ENCODE results near the gene MISP.
"Not testable (repeated sequence)": the region's sequence is repeated elsewhere in the genome, so short reads cannot be mapped to it uniquely, and the experiment has no call there.

Gene MISP, protein sequence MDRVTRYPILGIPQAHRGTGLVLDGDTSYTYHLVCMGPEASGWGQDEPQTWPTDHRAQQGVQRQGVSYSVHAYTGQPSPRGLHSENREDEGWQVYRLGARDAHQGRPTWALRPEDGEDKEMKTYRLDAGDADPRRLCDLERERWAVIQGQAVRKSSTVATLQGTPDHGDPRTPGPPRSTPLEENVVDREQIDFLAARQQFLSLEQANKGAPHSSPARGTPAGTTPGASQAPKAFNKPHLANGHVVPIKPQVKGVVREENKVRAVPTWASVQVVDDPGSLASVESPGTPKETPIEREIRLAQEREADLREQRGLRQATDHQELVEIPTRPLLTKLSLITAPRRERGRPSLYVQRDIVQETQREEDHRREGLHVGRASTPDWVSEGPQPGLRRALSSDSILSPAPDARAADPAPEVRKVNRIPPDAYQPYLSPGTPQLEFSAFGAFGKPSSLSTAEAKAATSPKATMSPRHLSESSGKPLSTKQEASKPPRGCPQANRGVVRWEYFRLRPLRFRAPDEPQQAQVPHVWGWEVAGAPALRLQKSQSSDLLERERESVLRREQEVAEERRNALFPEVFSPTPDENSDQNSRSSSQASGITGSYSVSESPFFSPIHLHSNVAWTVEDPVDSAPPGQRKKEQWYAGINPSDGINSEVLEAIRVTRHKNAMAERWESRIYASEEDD

DNA sequence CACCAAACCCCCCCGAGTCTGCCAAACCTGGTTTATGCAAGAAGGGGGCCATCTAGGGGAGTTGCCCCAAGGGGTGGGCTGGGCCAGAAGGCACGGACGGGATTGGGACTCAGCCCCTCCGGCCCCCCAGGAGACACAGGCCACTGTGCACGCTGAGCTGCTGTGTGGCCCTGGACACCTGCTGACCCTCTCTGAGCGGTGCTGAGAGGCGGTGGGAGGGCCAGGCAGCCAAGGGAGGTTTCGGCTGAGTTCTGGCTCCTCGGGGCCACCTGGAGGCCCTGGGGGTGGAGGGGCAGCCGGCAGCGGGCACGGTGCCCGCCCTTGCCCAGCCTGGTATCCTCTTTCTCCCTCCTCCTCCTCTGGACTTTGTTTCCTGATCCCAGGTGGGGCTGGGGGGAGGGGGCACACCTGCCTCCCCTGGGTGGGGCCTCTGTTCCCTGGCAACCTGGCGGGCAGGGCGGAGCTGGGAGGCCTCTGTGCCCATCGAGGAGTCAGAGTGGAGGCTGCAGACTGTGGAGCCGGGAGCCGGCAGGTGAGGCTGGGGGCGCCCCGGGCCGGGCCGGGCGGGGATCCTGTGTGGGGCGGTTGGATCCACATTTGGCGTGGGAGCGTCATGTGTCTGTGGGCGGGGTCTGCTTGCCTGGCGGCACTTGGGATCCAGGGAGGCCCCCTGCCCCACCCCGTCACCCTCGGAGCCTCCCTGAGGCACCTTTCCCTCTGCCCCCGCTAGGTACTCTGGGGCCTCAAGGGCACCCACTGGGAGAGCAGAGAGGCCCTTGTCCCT, at the start of gene MISP:
MISP (plus strand) TSS at position 473 of the 784 bp plus-strand sequence. CDS start 5,835 bp downstream, outside the sequence.
- DNase-seq = no peak

DNA sequence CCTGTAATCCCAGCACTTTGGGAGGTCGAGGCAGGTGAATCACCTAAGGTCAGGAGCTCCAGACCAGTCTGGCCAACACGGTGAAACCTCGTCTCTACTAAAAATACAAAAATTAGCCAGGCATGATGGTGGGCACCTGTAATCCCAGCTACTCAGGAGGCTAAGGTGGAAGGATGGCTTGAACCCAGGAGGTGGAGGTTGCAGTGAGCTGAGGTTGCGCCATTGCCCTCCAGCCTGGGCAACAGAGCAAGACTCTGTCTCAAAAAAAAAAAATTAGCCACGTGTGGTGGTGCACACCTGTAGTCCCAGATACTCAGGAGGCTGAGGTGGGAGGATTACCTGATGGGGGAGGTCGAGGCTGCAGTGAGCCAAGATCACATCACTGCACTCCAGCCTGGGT, 48.1 kb upstream of the MISP start:
- DNase-seq = not testable (repeated sequence)

DNA sequence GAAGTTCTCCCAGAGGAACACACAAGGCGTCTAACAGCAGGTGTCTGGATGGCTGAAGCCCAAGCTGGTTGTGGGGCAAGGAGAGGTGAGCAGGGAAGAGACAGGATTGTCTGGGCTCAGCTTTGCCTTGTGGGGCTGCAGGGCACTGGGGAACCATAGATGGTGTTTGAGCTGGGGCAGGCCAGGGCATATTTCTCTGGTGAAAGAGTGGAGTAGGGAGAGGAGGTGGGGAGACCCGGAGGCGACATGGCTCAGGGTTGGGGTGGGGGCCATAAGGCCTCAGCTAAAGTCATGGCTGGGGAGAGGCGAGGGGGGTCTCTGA, 47.6 kb upstream of the MISP start:
- no peak for DNase-seq

DNA sequence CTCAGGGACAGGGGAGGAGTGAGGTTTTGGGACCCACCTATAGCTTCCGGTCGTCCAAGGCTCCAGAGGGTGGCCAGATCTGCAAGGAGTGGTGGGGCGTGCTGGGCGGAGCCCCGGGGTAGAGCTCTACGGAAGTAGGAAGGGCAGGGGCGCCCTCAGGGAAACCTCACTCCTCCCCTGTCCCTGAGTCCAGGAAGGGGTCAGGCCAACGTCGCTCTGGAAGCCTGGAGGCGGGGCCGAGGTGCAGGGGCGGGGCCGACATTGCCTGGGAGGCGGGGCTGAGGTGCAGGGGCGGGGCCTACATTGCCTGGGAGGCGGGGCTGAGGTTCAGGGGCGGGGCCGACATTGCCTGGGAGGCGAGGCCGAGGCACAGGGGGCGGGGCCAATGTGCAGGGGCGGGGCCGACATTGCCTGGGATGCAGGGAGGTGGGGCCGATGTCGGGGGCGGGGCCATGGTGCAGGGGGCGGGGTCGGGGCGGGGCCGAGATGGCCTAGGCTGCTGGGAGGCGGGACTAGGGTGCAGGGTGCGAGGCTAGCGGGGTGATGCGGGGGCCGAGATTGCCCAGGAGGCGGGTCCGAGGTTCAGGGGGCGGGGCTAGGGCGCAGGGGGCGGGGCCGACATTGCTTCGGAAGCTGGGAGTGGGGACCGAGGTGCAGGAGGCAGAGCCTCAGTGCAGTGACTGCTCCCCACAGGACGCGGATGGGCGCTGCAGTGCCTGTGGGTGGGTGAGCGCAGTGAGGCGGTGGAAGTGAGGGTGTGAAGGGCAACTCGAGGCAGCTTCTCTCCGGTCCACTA, 47.1 kb upstream of the MISP start:
- DNase-seq = peak; percentile 65

DNA sequence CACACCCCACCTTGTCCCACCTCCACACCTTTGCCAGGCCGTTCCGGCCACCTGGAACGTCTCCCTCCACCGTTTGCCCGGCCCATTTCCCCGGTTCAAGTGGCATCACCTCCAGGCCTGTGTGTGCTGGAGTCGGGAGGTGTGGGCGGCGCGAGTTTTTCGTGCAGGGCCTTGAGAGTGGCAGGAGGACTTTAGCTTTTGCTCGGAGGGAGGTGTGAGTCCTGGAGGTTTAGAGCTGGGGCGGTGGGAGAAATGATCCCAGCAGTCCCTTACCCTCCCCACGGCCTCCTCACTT, 46.5 kb upstream of the MISP start:
- no peak for DNase-seq

DNA sequence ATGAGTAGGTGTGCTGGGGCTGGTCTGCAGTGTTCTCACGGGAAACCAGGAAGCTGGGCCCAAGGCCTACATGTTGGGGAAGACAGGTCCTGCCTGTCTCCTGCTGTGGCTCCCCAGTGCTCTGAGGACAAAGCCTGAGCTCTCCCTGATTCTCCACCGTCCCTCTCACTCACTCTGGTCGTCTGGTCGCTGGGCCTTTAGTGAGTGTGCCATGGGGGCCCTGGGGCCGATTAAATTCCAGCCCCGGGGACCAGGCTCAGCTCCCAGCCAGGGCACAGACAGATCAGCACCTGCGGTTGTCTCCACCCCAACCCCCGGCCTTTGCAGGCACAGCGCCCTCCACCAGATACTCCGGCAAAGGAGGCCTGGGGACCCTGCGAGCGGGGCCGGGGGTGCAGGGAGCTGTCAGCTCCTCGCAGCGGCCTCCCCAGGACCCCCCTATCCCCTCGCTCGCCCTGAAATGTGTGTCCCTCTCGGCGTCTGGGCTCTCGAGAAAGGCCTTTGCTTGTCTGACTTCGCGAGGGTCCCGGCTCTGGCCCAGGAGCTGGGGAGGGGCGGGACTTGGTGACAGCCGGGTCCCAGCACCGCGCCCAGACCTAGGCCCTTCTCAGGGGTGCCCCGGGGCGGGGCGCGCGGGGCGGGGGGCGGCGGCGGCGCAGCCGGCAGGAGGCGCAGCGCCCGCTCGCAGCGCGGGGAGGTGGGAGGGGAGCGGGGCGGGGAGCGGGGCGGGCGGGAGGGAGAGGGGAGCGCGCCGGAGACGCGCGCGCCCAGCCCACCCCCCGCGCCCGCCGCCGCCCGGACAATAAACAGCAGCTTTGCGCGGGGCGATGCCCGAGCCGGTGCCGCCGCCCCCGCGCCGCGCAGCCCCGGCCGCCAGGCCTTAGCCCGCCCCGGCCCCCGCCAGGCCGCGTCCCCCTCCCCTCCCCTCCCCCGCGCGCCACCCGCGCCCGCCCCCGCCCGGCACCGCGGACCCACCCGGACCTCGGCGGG, 42.5 kb upstream of the MISP start, which contains the start of gene PALM:
PALM (plus strand) TSS at position 782 of the 990 bp plus-strand sequence. CDS start 212 bp downstream, outside the sequence.
- DNase-seq = no peak

DNA sequence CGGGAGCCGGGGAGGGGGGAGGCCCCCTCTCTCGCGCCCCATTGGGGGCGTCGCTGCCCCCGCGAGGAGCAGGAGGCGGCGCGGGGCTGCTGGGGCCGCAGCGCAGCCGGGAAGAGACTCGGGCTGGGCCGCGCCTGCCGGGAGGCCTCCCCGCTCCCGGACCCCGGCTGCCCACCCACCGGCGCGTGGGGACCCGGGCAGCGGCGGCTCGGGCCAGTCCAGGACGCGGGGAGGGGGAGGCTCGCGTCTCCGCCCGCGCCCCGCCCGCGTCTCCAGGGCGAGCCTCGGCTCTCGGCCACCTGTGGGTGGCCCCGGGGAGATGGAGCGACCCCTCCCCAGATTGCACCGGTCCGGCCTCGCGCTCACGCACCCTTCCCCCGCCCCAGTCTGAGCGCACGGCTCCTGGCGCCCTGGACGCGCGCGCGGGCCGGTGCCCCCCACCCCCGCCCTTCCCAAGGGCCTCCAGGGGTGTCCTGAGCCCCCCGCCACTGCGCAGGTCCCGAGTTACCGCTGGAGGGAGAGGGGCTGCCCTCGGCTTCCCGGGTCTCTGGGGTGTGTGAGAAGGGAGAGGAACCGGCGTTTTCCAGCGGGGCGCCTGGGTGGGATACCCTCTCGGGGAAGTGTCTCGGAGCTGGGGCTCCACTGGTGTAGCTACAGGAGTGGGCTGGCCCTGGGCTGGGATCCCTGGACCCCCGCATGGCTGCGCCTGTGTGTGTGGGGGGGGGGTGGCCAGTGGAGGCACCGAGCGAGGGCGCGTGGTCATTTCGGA, 41.5 kb upstream of the MISP start:
- DNase-seq = no peak

DNA sequence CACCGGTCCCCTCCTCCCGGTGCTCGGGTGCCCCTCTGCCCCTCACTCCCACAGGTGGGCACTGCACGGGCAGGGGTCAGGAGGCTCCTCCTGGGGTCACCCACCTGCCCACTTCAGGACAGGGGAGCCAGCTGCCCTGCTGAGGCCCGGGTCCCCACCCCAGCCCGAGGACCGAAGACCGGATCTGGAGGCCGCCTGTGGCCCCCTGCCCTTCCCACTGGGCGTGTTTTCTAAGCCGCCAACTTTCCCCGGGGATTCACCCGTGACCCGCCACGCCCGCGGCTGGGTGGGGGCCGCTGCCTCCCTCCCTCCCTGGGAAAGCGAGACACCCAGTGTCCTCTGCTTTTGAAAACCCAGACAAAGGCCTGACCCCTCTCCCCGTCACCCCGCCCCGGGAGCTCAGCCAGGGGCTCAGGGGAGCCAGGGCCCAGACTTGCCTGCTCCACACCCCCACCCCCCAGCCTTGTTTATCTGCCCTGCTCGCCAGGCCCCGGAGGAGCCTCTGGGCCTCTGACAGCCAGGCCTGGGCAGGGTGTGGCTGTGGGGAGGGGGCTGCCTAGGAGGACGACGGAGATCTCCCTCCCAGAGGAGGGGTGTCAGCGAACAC, 40.8 kb upstream of the MISP start:
- DNase-seq = no peak

DNA sequence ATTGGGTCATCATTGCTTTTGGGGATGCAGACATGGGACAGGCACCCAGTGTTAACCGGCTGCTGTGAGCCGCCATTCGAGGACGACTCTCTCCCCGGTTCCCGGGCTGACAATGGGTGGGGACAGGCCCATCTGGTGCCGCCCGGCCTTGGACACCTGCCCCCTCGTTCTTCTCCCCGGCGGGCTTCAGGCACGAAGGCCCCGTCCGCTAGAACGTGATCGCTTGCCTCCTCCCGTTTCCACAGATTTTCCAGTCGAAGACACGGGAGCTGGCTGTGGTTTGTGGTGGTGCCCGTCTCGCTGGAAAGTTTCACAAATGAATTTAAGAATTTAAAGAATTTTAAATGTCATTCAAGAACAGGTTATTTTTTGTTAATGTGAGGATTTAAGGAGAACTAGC, 40.1 kb upstream of the MISP start:
- no peak for DNase-seq

DNA sequence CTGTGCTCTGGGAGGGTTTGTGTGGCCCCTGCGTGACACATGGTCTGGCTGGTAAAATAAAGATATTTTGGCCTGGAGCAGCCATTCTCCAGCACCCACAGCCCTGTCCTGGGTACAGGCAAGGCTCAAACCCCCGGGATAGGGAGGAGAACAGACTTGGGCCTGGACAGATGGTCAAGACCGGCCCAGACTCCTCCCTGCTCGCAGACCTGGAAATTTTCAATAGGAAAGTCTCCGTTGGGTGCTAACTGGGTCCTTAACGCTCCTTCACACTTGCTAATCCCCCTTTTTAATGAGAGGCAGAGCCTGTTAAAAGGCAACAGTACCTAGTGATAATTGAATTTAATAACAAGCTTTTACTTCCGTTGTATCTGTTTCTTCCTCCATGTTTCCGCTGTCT, 39.7 kb upstream of the MISP start:
- no peak for DNase-seq

DNA sequence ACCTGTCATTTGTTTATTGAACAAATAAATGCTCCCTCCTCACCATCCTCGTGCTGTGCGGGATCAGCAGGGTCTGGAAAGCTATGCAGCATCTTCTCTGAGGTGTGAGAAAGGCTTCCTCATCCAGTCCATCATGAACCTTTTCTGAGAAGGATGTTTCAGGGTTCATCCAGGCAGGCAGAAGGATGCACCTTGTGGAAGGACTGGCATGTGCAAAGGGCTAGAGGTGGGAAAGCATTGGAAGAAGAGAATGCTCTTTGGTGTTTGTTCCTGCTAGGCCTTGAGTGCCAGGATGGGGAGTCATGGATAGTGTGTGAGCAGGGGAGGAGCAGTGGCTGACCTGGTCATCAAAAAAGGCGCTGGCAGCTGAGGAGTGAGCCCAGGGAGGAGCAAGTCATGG, 35.6 kb upstream of the MISP start:
- DNase-seq = no peak

DNA sequence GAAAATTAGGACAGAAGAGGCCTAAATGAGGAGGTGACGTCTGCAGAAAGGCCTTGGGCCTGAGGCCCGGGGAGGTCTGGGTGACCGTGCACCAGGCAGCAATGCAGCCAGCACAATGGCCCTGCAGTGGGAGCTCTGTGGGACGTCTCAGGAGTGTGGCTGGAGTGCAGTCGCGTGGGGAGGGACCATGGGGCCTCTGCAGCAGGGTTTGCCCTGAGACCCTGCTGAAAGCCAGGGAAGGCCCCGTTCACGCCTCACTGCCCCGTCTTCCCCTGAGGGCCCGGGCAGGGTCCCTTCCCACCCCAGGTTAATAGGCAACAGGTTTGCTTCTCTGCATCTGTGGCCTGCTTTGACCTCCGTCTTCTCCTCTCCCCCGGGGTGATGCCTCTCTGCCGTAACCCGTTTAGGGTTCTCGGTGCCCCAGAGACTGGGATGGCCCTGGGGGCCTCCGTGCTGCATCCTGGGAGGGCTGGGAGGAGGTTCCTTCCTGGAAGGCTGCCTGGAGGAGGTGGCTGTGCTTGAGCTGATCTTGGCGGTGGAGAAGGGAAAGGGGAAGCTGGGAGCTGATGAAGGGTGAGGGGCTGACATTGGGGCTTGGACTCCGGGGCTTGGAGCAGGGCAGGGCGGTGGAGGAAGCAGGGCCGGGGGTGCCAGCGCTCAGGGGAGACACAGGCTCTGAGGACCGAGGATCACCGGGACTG, 32.5 kb upstream of the MISP start:
- DNase-seq = no peak

DNA sequence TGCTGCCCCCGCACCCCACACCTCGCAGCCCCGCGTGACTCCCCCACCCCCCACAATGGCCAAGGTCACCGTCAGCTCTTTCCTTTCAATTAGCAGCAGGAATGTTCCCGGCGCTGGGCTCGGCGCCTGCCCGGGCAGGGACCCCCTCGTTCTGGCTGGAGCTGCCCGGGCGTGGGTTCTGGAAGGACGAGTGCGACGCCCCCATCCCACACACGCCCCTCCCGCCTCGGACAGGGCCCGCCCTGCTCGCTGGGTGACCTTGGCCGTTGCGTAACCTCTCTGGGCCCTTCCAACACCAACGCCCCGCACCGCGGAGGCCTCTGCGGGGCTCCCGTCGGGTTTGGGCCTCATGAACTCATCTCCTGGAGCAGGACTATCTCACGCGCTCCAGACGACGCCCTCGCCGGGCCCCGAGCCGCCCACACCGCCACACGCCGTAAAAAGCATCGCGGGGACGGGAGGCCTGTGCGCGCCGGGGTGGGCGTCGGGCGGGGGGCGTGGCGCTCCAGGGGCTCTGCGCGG, 31.9 kb upstream of the MISP start:
- DNase-seq = no peak

DNA sequence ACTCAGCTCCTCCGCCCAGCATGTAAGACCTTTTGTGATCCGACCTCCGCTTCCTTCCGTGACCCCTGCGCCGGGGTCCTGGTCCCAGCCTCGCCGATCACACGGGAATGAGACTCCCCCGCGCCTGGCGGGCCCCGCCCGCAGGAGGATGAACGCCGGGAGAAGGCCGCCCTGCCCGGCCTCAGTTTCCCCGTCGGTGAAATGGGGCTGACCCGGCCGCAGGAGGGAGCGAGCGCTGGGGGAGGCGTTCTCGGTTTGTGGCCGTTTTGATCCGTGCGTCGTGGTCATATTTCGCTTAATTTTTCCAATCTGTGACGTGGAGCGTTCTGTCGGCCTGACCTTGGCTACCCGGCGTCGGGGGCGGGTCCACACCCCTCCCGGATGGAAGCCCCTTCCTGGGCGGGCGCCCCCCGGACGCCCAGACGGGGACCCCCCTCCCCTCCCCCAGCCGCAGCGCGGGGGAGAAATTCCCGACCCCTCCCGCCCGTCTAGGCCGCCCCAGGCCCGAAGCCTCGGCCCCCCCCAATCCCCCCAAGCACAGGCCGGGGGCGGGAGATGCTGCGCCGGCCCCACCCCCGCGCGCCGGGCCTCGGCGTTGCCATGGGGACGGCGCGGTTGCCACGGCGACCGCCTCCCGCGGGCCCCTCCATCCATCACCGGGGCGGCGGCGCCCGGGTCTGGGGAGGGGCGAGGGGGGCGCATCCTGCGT, 31.1 kb upstream of the MISP start:
- DNase-seq = no peak

DNA sequence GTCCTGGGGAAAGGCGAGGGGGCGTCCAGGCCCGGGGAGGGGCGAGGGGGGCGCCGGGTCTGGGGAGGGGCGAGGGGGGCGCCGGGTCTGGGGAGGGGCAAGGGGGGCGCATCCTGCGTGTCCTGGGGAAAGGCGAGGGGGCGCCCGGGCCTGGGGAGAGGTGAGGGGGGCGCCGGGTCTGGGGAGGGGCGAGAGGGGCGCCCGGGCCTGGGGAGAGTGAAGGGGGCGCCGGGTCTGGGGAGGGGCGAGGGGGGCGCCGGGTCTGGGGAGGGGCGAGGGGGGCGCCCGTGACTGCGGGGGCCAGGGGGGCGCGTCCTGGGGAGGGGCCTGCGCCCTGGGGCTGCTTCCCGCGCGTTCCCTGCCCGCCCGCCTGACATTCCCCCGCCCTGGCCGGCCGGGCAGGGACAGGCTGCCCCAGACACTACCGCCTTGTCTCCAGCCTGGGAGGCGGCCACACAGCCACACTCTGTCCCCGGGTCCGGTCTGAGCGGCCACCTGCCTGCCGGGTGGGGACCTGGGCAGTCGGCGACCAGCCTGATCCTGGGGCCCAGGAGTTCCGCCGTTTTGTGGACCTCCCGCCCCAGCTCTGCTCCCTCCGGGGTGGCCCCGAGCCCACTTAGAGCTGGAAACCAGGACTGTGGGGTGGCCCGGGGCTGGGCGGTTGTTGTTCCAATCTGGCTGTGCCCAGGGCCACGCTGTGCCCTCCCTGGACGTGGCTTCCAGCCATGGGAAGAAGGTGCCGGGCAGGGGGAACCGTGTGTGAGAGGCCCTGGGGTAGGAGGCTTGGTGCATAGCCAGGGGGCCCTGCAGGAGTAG, 30.4 kb upstream of the MISP start:
- no peak for DNase-seq

DNA sequence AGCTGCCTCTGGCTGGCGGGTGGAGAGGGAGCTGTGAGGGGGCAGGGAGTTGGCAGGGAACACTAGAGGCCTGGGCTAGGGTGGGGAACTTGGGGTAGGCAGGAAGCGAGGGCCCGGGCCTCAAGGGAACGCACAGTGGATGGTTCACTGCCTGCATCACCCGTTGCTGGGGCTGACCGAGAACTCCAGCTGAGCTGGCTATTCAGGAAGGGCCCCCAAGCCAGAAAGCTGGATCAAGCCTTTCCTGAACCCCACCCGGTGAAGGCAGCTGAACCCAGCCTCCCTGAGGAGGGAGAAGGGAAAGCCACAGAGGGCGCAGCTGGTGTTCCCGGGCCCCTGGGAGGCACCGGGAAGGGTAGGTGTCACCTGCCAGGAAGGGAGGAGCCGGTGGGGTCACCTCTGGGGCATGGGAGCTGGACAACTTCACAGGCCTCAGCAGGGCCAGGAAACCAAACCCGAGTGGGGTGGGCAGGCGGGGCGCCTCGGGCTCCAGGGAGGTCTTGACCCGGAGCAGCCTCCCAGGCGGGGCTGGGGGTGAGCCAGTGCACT, 28.3 kb upstream of the MISP start:
- DNase-seq = no peak

DNA sequence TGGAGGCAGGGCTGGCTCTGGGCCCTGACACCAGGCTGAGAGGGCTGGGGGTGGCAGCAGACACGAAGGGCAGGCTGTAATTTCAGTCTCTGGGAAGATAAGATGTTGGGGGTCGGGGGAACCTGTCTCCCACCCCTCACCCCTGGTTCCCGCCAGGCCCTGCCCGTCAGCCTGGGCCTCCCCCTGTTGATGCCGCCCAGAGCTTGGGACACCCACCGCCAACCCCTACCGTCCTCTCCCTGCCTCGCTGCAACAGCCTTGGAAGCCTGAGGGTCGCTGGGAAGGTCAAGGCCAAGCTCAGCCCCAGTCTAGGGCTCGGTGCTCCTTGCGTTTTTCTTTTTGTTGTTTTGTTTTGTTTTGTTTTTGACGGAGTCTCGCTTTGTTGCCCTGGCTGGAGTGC, 27.7 kb upstream of the MISP start:
- no peak for DNase-seq

DNA sequence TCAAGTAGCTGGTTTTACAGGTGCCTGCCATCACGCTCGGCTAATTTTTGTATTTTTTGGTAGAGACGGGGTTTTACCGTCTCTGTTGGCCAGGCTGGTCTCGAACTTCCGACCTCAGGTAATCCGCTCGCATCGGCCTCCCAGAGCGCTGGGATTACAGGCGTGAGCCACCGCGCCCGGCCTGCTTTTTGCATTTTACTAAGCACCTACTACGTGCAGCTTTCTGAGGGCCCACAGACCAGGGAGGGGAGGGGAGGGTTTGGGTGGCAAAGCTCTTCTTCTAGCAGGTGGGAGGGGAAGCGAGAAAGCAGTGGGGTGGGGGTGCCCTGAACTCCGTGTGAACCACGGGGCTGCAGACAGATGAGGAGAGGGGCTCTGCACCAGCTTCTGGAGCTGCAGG, 27.2 kb upstream of the MISP start:
- no peak for DNase-seq

Measured in CD4-positive, alpha-beta T cell treated with Interleukin-21 for 1 hour (primary cell).